ENCODE results near the gene SYS1. TPM values are rescaled to one million over a fixed set of nuclear protein-coding genes. Genes with fewer than 3 reads are reported as not detected.

The SYS1 gene
- total RNA-seq, 4 donors from 2014 or later = 30.9 to 49.5 (median 38.7) TPM

GRCh38 chr20:45337367-45338120, 25.4 kb upstream of the SYS1 start:
- Histone ChIP-seq H3K27me3 (no peaks in the 10 kb centered on the region), H3K36me3 (peaks cover 19% of the 10 kb centered on the region), H3K4me1 (peaks cover 68% of the 10 kb centered on the region), H3K4me3 (no peak overlapping the region), H3K9me3 (no peaks in the 10 kb centered on the region), H3K27ac (peak overlapping the region; percentile 94)
- 31% methylated on average over 11 of the region's 15 CpGs for WGBS
- no peak for DNase-seq (ENCODE audit: low spot score in 2 of 2)
- TF ChIP-seq POLR2A (IDR thresholded peaks at IDR 0.05) (no peak), POLR2AphosphoS5 (IDR thresholded peaks at IDR 0.05) (peak in 1 of 3 donors; percentile 34)

- Histone ChIP-seq H3K9me3 (no peaks in the 10 kb centered on the region), H3K27ac (peak overlapping the region; percentile 94), H3K27me3 (no peaks in the 10 kb centered on the region), H3K4me1 (peaks cover 77% of the 10 kb centered on the region), H3K36me3 (peaks cover 11% of the 10 kb centered on the region), H3K4me3 (no peak overlapping the region)
- DNase-seq (ENCODE audit: low spot score in 2 of 2) = no peak
- 73% methylated on average over 11 of the region's 11 CpGs for WGBS
- TF ChIP-seq, protein P1, sequence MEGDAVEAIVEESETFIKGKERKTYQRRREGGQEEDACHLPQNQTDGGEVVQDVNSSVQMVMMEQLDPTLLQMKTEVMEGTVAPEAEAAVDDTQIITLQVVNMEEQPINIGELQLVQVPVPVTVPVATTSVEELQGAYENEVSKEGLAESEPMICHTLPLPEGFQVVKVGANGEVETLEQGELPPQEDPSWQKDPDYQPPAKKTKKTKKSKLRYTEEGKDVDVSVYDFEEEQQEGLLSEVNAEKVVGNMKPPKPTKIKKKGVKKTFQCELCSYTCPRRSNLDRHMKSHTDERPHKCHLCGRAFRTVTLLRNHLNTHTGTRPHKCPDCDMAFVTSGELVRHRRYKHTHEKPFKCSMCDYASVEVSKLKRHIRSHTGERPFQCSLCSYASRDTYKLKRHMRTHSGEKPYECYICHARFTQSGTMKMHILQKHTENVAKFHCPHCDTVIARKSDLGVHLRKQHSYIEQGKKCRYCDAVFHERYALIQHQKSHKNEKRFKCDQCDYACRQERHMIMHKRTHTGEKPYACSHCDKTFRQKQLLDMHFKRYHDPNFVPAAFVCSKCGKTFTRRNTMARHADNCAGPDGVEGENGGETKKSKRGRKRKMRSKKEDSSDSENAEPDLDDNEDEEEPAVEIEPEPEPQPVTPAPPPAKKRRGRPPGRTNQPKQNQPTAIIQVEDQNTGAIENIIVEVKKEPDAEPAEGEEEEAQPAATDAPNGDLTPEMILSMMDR (IDR thresholded peaks at IDR 0.05) = no peak
- TF ChIP-seq EP300 (IDR thresholded peaks at IDR 0.05) (no peak), POLR2A (IDR thresholded peaks at IDR 0.05) (no peak)
These were observed 24.6 kb upstream of the SYS1 start for GRCh38 chr20:45338121-45339030.

DNA sequence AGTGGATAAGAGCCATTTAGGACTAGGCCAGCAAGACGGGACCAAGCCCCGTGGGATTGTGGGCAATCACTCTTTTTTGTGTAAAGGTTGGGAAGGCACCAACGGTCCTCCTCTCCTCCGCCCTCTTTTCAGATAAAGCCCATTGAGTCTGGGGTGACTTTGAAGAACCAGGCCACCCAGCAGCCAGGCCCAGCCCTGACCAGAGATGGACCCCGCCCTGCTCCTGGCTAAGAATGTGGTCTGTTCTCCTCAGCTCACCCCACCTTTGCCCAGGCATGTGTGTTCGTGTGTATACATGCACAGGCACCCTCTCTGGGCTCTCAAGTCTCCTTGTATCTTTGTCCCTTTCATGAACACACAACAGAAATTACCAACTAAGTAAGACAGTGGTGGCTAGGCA, 23.9 kb upstream of the SYS1 start:
- peaks cover 84% of the 10 kb centered on the region for H3K4me1 ChIP-seq
- H3K27ac ChIP-seq = peak overlapping the region; percentile 94
- no peak for TF ChIP-seq POLR2A (IDR thresholded peaks at IDR 0.05)
- TF ChIP-seq POLR2AphosphoS5 (IDR thresholded peaks at IDR 0.05) = peak in 1 of 3 donors; percentile 47
- H3K27me3 ChIP-seq = no peaks in the 10 kb centered on the region
- H3K9me3 ChIP-seq = no peaks in the 10 kb centered on the region
- H3K36me3 ChIP-seq = peaks cover 7% of the 10 kb centered on the region
- no peak for DNase-seq (ENCODE audit: low spot score in 2 of 2)
- H3K4me3 ChIP-seq = no peak overlapping the region
- 59% methylated on average over 4 of the region's 6 CpGs for WGBS

DNA sequence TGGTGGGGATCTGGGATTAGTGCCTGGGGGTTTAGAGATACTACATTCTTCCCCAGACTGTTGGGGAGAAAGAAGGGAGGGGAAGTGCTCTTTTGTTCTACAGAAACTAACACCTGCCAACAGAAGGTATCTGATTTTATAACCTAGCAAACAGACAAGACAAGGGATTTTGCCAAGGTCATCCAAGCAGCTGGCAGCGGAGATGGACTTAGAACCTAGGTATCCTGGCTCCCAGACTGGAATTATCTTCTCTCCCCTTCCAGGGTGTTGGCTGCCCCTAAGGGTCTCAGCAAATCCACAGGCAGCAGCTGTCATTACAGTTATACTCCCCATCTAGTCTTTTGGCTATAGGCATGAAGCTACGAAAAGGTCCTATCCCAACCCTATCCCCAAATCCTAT, 23.2 kb upstream of the SYS1 start:
- no peak for DNase-seq (ENCODE audit: low spot score in 2 of 2)
- peaks cover 91% of the 10 kb centered on the region for H3K4me1 ChIP-seq
- WGBS = 90% methylated on average over 2 of the region's 2 CpGs
- no peaks in the 10 kb centered on the region for H3K27me3 ChIP-seq
- H3K9me3 ChIP-seq = no peaks in the 10 kb centered on the region
- peak overlapping the region; percentile 94 for H3K27ac ChIP-seq
- TF ChIP-seq POLR2AphosphoS5 (IDR thresholded peaks at IDR 0.05) = no peak
- TF ChIP-seq, protein P1 (IDR thresholded peaks at IDR 0.05) = no peak
- TF ChIP-seq POLR2A (IDR thresholded peaks at IDR 0.05) = no peak
- TF ChIP-seq EP300 (IDR thresholded peaks at IDR 0.05) = no peak
- H3K4me3 ChIP-seq = no peak overlapping the region
- peaks cover 4% of the 10 kb centered on the region for H3K36me3 ChIP-seq

- Histone ChIP-seq H3K27ac (peak overlapping the region; percentile 94), H3K36me3 (no peaks in the 10 kb centered on the region), H3K9me3 (no peaks in the 10 kb centered on the region), H3K4me3 (no peak overlapping the region), H3K27me3 (no peaks in the 10 kb centered on the region), H3K4me1 (peaks cover 96% of the 10 kb centered on the region)
- no peak for DNase-seq (ENCODE audit: low spot score in 2 of 2)
- 42% methylated on average over 4 of the region's 5 CpGs for WGBS
- TF ChIP-seq EP300 (IDR thresholded peaks at IDR 0.05) (no peak), POLR2AphosphoS5 (IDR thresholded peaks at IDR 0.05) (no peak), POLR2A (IDR thresholded peaks at IDR 0.05) (no peak)
- TF ChIP-seq, protein P1 (IDR thresholded peaks at IDR 0.05) = no peak
These were observed 22.6 kb upstream of the SYS1 start for GRCh38 chr20:45340236-45340847.
